HepG2 (cell line): Measurements from ENCODE around the gene NAPG. TPM values are rescaled to one million over a fixed set of nuclear protein-coding genes. Genes with fewer than 3 reads are reported as not detected.
A peak's percentile ranks its signal among the peaks of the same experiment; 100 is the strongest.

Experiments
- ARID2 ChIP-seq: sonication (generic); formaldehyde crosslinking; IDR thresholded peaks from 2 replicates; pipeline ENCODE4 v1.8.1; 2022; ENCODE audit warnings: mild to moderate bottlenecking, missing genetic modification reagents, borderline replicate concordance
- JARID2 ChIP-seq: sonication (generic); formaldehyde crosslinking; IDR thresholded peaks from 2 replicates; pipeline ENCODE4 v1.8.1; 2023; ENCODE audit warnings: missing genetic modification reagents, inconsistent platforms; ENCODE audit not compliant: insufficient replicate concordance
- MAF1 ChIP-seq: sonication (generic); formaldehyde crosslinking; IDR thresholded peaks from 2 replicates; pipeline ENCODE4 v1.5.0; 2020; ENCODE audit warnings: missing genetic modification reagents, borderline replicate concordance
- MYNN ChIP-seq: sonication (generic); formaldehyde crosslinking; IDR thresholded peaks from 2 replicates; pipeline ENCODE4 v1.4.0; 2020; ENCODE audit warnings: mild to moderate bottlenecking, low read depth, missing genetic modification reagents
- PPARG ChIP-seq: conservative IDR thresholded peaks from 2 replicates; pipeline ENCODE4 v1.6.1; 2016; ENCODE audit warnings: missing biosample characterization, missing genetic modification reagents
- SNAPC4 ChIP-seq: sonication (generic); formaldehyde crosslinking; IDR thresholded peaks from 2 replicates; pipeline ENCODE4 v1.4.0; 2020; ENCODE audit warnings: mild to moderate bottlenecking, missing genetic modification reagents
- SP1 ChIP-seq, 2 experiments: fragments of 450-650 bp in 1 of 2; sonication (generic) in 1 of 2; formaldehyde crosslinking in 1 of 2; IDR thresholded peaks; 2 replicates each; pipeline versions ENCODE4 v1.4.0 to v1.6.1; 2016 to 2020; ENCODE audit warnings: missing genetic modification reagents in 1 of 2
- THAP8 ChIP-seq: sonication (generic); formaldehyde crosslinking; IDR thresholded peaks from 2 replicates; pipeline ENCODE4 v1.5.1; 2020; ENCODE audit warnings: missing genetic modification reagents, mild to moderate bottlenecking, borderline replicate concordance
- WIZ ChIP-seq: sonication (generic); formaldehyde crosslinking; IDR thresholded peaks from 2 replicates; pipeline ENCODE4 v1.5.1; 2020; ENCODE audit warnings: mild to moderate bottlenecking, missing genetic modification reagents
- ZBTB1 ChIP-seq: sonication (generic); formaldehyde crosslinking; IDR thresholded peaks from 2 replicates; pipeline ENCODE4 v1.4.0; 2020; ENCODE audit warnings: missing genetic modification reagents, borderline replicate concordance
- ZMYM3 ChIP-seq: sonication (generic); formaldehyde crosslinking; IDR thresholded peaks from 2 replicates; pipeline ENCODE4 v1.5.1; 2020; ENCODE audit warnings: mild to moderate bottlenecking, missing genetic modification reagents
- ZNF503 ChIP-seq: sonication (generic); formaldehyde crosslinking; IDR thresholded peaks from 2 replicates; pipeline ENCODE4 v1.4.0; 2020; ENCODE audit warnings: missing genetic modification reagents
- ZNF746 ChIP-seq: sonication (generic); formaldehyde crosslinking; IDR thresholded peaks from 2 replicates; pipeline ENCODE4 v1.8.0; 2022; ENCODE audit warnings: mild to moderate bottlenecking, missing genetic modification reagents
- polyA plus RNA-seq, 8 experiments: library from polyadenylated mRNA; depleted of rRNA in 3 of 8; stranded (reverse) in 7 of 8; unstranded in 1 of 8; fragments of >200 nt; fragmentation: Illumina TruSeq in 4 of 8; extraction: Trizol in 4 of 8; gene quantifications; 2 replicates each; pipeline versions ENCODE4 v1.2.1 to v1.2.3, GENCODE V29; 2011 to 2016; ENCODE audit warnings: low read depth in 4 of 8, missing spikeins in 1 of 8, mixed read lengths in 1 of 8; ENCODE audit not compliant: insufficient read depth in 1 of 8
- total RNA-seq, 5 experiments: library from RNA; depleted of rRNA; stranded (reverse); fragments of >200 nt; fragmentation: Illumina TruSeq; extraction: Trizol; gene quantifications; 2 replicates each; pipeline ENCODE4 v1.2.3, GENCODE V29; 2016; ENCODE audit warnings: low read depth in 1 of 5
- TF ChIP-seq, protein P1 (sequence below): IDR thresholded peaks from 2 replicates; pipeline ENCODE4 v1.6.1; 2016; ENCODE audit warnings: low read depth, missing genetic modification reagents, missing compliant biosample characterization

The NAPG gene
- total and polyA plus RNA-seq, 2 of the 13 experiments (the other 11 are each of a cell fraction or from before 2014, with no cell fraction given) = 19.8 to 34.4 TPM

DNA sequence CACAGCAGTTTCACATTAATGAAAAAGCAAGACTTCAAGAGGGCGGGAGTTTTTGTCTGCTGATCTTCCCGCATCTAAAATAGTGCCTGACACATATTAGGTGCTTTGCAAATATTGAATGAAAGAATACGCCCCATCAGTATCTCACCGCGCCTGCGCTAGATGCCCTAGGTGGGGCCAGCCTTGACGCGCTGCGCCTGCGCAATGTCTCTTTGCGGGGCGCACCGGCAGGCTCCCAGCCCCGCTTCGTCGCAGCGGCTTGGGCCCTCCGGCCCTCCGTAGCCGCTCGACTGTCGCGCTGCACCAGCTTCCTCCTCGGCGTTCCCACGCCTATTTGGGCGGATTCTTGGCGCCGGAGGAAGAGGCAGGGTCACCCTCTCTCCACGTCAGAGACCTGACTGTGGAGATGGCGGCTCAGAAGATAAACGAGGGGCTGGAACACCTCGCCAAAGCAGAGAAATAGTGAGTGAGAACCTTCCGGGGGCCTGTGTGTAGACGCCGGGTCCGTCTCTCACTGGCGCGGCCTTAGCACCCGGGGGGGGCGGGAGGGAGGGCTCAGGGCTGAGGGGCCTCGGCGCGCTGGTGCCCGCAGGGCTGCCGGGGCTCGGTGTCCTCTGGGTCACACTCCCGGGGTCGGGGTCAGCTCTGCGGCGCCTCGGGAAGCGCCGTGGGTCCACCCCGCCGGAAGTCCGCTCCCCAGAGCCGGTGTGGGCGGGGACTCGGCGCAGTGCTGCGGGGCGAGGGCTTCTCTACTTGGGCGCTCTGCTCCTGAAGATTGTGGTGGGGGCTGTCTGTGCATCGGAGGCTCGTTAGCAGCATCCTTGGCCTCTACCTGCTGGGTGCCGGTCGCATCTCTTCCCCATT is at the start of gene NAPG (continued):
- TF ChIP-seq, protein P1, sequence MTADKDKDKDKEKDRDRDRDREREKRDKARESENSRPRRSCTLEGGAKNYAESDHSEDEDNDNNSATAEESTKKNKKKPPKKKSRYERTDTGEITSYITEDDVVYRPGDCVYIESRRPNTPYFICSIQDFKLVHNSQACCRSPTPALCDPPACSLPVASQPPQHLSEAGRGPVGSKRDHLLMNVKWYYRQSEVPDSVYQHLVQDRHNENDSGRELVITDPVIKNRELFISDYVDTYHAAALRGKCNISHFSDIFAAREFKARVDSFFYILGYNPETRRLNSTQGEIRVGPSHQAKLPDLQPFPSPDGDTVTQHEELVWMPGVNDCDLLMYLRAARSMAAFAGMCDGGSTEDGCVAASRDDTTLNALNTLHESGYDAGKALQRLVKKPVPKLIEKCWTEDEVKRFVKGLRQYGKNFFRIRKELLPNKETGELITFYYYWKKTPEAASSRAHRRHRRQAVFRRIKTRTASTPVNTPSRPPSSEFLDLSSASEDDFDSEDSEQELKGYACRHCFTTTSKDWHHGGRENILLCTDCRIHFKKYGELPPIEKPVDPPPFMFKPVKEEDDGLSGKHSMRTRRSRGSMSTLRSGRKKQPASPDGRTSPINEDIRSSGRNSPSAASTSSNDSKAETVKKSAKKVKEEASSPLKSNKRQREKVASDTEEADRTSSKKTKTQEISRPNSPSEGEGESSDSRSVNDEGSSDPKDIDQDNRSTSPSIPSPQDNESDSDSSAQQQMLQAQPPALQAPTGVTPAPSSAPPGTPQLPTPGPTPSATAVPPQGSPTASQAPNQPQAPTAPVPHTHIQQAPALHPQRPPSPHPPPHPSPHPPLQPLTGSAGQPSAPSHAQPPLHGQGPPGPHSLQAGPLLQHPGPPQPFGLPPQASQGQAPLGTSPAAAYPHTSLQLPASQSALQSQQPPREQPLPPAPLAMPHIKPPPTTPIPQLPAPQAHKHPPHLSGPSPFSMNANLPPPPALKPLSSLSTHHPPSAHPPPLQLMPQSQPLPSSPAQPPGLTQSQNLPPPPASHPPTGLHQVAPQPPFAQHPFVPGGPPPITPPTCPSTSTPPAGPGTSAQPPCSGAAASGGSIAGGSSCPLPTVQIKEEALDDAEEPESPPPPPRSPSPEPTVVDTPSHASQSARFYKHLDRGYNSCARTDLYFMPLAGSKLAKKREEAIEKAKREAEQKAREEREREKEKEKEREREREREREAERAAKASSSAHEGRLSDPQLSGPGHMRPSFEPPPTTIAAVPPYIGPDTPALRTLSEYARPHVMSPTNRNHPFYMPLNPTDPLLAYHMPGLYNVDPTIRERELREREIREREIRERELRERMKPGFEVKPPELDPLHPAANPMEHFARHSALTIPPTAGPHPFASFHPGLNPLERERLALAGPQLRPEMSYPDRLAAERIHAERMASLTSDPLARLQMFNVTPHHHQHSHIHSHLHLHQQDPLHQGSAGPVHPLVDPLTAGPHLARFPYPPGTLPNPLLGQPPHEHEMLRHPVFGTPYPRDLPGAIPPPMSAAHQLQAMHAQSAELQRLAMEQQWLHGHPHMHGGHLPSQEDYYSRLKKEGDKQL = no peak
- TF ChIP-seq ZBTB1 (CRISPR knock-in tag) (no peak), PPARG (0 out of 2 replicates have a peak, but pooled peaks have one; percentile 17), THAP8 (CRISPR knock-in tag) (no peak), SP1 (IDR thresholded peaks at IDR 0.05) (no peak), SP1 (CRISPR knock-in tag; IDR thresholded peaks at IDR 0.05) (peak; percentile 39; the same call in 1 of the 2 replicates), ARID2 (CRISPR knock-in tag) (no peak), MAF1 (CRISPR knock-in tag) (no peak; the same call in 1 of the 2 replicates), MYNN (CRISPR knock-in tag) (no peak), SNAPC4 (CRISPR knock-in tag) (no peak), WIZ (CRISPR knock-in tag) (no peak), ZMYM3 (CRISPR knock-in tag) (peak; percentile 28; the same call in 1 of the 2 replicates), ZNF503 (CRISPR knock-in tag) (peak; percentile 26; the same call in 1 of the 2 replicates), ZNF746 (CRISPR knock-in tag) (no peak), JARID2 (CRISPR knock-in tag) (no peak)
